OCI-LY1 (cell line): ENCODE data around the gene UNC5B.

ENCODE experiments used
- H2AFZ ChIP-seq: fragments of 200-600 bp; sonication (generic), shearing (Covaris generic); 2 replicates; pipeline ENCODE4 v1.6.0; 2014; ENCODE audit warnings: antibody characterized with exemption, mild to moderate bottlenecking, low read length
- H3F3A ChIP-seq: fragments of 200-600 bp; sonication (generic), shearing (Covaris generic); 2 replicates; pipeline ENCODE4 v1.6.0; 2014; ENCODE audit warnings: mild to moderate bottlenecking, antibody characterized with exemption, low read length, moderate library complexity; ENCODE audit not compliant: insufficient read depth
- H3K27ac ChIP-seq: fragments of 200-600 bp; sonication (generic); 2 replicates; pipeline ENCODE4 v1.5.1; 2014; ENCODE audit warnings: low read length, mixed run types, mild to moderate bottlenecking, low read depth; ENCODE audit not compliant: poor library complexity, severe bottlenecking
- H3K27me3 ChIP-seq: fragments of 200-600 bp; sonication (generic); 2 replicates; pipeline ENCODE4 v1.6.0; 2014; ENCODE audit warnings: antibody characterized with exemption, mild to moderate bottlenecking, low read length, moderate library complexity; ENCODE audit not compliant: insufficient read depth
- H3K36me3 ChIP-seq: fragments of 200-600 bp; sonication (generic); 2 replicates; pipeline ENCODE4 v1.6.1; 2014; ENCODE audit warnings: mild to moderate bottlenecking, antibody characterized with exemption, low read length, moderate library complexity, mixed read lengths; ENCODE audit not compliant: insufficient read depth
- H3K4me1 ChIP-seq: fragments of 200-600 bp; sonication (generic); 2 replicates; pipeline ENCODE4 v1.5.1; 2014; ENCODE audit warnings: mild to moderate bottlenecking, low read length, moderate library complexity; ENCODE audit not compliant: insufficient read depth, severe bottlenecking
- H3K4me2 ChIP-seq: fragments of 200-600 bp; sonication (generic), shearing (Covaris generic); 2 replicates; pipeline ENCODE4 v1.6.1; 2014; ENCODE audit warnings: low read length
- H3K4me3 ChIP-seq: fragments of 200-600 bp; sonication (generic); 2 replicates; pipeline ENCODE4 v1.5.1; 2014; ENCODE audit warnings: low read length, low read depth, mild to moderate bottlenecking, mixed read lengths; ENCODE audit not compliant: poor library complexity, severe bottlenecking
- H3K79me2 ChIP-seq: fragments of 200-600 bp; shearing (Covaris generic); 2 replicates; pipeline ENCODE4 v1.6.1; 2016; ENCODE audit warnings: mixed run types, low read length, mixed read lengths; ENCODE audit not compliant: insufficient read depth
- H3K9ac ChIP-seq: fragments of 200-600 bp; sonication (generic), shearing (Covaris generic); 2 replicates; pipeline ENCODE4 v1.6.1; 2014; ENCODE audit warnings: mild to moderate bottlenecking, low read length, mixed read lengths
- H3K9me2 ChIP-seq: fragments of 200-600 bp; sonication (generic), shearing (Covaris generic); 2 replicates; pipeline ENCODE4 v1.6.1; 2014; ENCODE audit warnings: low read depth, mild to moderate bottlenecking, low read length, mixed read lengths
- H3K9me3 ChIP-seq: fragments of 200-600 bp; shearing (Covaris generic); 2 replicates; pipeline ENCODE4 v1.6.1; 2014; ENCODE audit warnings: low read length, mixed read lengths
- H4K20me1 ChIP-seq: fragments of 200-600 bp; sonication (generic), shearing (Covaris generic); 2 replicates; pipeline ENCODE4 v1.6.0; 2016; ENCODE audit warnings: mild to moderate bottlenecking, low read length; ENCODE audit not compliant: insufficient read depth
- CTCF ChIP-seq: fragments of 200-600 bp; sonication (generic), shearing (Covaris generic); IDR thresholded peaks from 2 replicates; pipeline ENCODE4 v1.5.1; 2017; ENCODE audit warnings: mild to moderate bottlenecking, antibody characterized with exemption, low read length, moderate library complexity, mixed read lengths
- EZH2 ChIP-seq: fragments of 200-600 bp; sonication (generic), shearing (Covaris generic); IDR thresholded peaks from 2 replicates; pipeline ENCODE4 v1.8.0; 2017; ENCODE audit warnings: borderline replicate concordance, mixed run types, mild to moderate bottlenecking, antibody characterized with exemption, low read length, moderate library complexity, mixed read lengths

The UNC5B gene

GRCh38 chr10:71333129-71333887, 120.9 kb downstream of the UNC5B start:
- Histone ChIP-seq H3K4me2 (no peak overlapping the region), H3K4me1 (no peaks in the 10 kb centered on the region), H3F3A (no peaks in the 10 kb centered on the region), H3K27ac (no peak overlapping the region), H2AFZ (no peak overlapping the region), H3K9me3 (no peaks in the 10 kb centered on the region), H3K9me2 (no peaks in the 10 kb centered on the region), H3K4me3 (no peak overlapping the region), H3K9ac (no peak overlapping the region), H3K36me3 (no peaks in the 10 kb centered on the region), H3K27me3 (no peaks in the 10 kb centered on the region; the same call in 1 of the 2 replicates), H4K20me1 (no peaks in the 10 kb centered on the region), H3K79me2 (no peaks in the 10 kb centered on the region)
- no peak for TF ChIP-seq CTCF
- TF ChIP-seq EZH2 = no peak

GRCh38 chr10:71334221-71334791, 121.9 kb downstream of the UNC5B start:
- Histone ChIP-seq H3K79me2 (no peaks in the 10 kb centered on the region), H4K20me1 (no peaks in the 10 kb centered on the region), H2AFZ (no peak overlapping the region), H3K27ac (no peak overlapping the region), H3K9ac (no peak overlapping the region), H3K9me3 (no peaks in the 10 kb centered on the region), H3K9me2 (no peaks in the 10 kb centered on the region), H3K36me3 (peaks cover 3% of the 10 kb centered on the region; the same call in 1 of the 2 replicates), H3F3A (no peaks in the 10 kb centered on the region), H3K4me1 (no peaks in the 10 kb centered on the region), H3K4me2 (no peak overlapping the region), H3K4me3 (no peak overlapping the region), H3K27me3 (no peaks in the 10 kb centered on the region; the same call in 1 of the 2 replicates)
- TF ChIP-seq CTCF (no peak), EZH2 (no peak)

- Histone ChIP-seq H3K27me3 (no peaks in the 10 kb centered on the region; the same call in 1 of the 2 replicates), H3K4me2 (no peak overlapping the region), H3K36me3 (peaks cover 5% of the 10 kb centered on the region; the same call in 1 of the 2 replicates), H3K79me2 (no peaks in the 10 kb centered on the region), H3K27ac (no peak overlapping the region), H3K9me2 (no peaks in the 10 kb centered on the region), H3F3A (no peaks in the 10 kb centered on the region), H2AFZ (no peak overlapping the region), H3K9ac (no peak overlapping the region), H4K20me1 (no peaks in the 10 kb centered on the region), H3K4me3 (no peak overlapping the region), H3K9me3 (no peaks in the 10 kb centered on the region), H3K4me1 (no peaks in the 10 kb centered on the region)
- TF ChIP-seq CTCF (no peak), EZH2 (no peak)
Measured at GRCh38 chr10:71335173-71335708, 122.9 kb downstream of the UNC5B start.
